NCI-H2227 (cell line): ENCODE measurements around the gene CDO1.

ENCODE experiments used
- DNase-seq: peaks from one replicate; lab custom pipeline; 2025; ENCODE audit not compliant: unreplicated experiment; lab: John Stamatoyannopoulos, UW

Gene CDO1

DNA sequence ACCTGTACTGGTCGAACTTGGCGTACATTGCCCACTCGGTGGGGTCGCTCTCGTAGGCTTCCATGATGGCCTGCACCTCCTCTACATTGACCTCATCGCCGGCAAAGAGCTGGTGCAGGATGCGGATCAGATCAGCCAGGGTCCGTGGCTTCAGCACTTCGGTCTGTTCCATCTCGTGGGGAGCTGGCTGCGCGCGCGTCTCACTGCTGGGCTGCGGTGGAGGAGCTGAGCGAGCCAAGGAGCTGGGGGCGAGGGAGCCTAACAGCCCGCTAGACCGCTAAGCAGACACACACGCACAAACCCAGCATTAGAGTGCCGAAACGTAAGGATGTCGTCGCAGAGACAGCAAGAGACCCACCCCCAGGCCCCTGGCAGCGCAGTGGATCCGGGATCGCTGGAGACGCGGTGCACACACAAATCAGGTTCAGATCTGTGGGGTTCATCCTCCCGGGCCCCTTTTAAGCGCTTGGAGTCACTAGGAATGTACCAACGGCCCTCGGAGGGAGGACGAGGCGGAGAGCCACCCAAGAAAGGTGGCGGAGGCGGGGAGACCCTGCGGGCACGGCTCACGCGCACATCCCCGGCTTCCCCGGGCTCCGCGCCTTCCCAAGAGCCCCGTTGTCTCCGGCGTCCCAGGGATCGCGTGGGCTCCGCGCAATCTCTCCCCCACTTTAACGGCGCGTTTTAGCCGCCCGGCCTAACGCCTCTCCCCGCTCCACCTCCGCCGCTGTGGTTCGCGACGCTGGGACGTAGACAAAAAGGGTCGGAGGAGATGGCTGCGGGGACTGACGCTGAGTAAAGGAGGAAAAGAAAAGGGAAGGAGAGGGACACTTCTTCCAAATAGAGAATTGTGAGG lies at the start of gene CDO1:
TSS of gene CDO1 (minus strand) at position 434 of the 856 bp plus-strand sequence. CDS start at position 172, 262 bp downstream.
- peak; percentile 90 for DNase-seq

DNA sequence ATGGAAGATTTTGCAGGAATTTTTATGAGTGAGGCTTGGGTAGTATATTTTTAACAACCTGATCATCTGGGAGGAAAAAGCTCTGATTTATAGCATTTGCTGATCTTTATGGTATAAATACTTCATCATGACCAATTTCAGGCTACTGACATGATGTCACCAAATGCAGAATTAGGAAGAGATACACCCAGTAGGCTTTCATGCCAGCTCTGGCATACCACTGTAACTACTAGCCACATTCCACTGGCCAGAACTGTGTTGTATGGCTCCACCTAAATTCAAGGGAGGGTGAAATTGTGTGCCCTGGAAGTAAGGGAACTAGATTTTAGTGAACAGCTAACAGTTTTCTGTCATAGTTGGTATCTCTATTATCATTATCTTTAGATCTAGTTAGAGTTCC lies 42.9 kb upstream of the CDO1 start:
- DNase-seq: no peak

DNA sequence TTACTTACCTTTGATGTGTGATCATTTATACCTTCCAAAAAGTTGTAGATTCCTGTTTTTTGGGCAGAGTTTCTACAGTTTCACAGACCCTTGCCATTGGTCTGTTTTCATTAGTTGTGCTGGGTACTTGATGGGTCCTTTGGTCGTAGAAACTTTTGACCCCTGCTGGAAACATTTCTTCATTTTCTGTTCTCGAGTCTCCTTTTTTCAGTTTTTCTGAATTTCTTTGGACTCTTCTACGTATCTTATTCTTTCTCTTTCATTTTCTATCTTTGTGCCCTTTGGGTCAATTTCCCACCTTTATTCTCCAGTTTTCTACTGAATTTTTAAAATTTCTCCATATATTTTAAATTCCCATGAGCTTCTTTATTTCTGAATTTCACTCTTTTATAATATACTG lies 41.9 kb upstream of the CDO1 start:
- no peak for DNase-seq

DNA sequence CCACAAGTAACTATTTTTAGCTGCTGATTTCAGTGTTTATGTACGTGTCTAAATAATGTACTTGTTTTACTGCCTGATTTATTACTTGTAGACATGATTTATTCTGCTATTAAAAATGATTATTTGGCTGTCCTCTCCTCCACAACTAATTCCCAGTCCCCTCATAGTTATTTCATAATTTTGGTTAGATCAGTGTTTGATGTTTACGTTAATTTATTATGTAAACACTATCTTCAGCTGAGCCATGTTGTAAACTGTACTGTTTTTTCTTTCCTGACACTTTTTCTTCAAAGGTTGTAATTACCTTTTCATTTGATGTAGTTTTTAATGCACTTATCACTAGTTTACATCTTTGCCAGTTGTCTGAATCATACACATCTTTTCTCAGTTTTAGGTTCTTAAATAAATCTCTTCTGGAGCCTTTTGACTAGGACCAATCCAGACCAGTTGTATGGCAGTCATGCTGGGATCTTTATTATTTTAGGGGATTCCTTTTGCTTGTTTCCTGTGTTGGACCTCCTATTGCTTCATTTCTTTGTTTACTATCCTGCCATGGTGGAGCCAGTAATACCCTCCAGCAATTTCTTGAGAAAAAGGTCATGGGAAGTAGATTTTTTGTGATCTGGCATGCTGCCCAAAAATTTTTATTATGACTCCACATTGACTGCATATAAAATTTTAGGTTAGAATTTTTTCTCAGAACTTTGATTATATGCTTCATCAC lies 41.3 kb upstream of the CDO1 start:
- DNase-seq: peak; percentile 24

DNA sequence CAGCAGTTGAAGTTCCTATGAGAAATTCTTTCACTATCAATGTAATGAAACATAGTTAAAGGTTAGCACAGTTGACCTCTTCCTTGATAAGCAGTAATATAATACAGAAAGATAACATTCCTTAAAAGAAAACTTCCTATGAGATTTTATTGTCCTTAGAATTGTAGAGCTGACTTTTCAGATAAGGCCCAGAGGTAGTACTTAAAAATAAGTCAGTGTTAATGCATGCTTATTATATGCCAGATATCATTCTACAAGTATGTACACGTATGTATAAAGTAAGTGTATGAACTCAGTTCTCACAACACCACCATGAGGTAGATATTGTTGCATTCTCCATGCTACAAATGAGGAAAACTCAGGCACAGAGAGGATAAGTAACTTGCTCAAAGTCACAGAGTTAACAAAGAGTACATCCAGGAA lies 40.6 kb upstream of the CDO1 start:
- no peak for DNase-seq

DNA sequence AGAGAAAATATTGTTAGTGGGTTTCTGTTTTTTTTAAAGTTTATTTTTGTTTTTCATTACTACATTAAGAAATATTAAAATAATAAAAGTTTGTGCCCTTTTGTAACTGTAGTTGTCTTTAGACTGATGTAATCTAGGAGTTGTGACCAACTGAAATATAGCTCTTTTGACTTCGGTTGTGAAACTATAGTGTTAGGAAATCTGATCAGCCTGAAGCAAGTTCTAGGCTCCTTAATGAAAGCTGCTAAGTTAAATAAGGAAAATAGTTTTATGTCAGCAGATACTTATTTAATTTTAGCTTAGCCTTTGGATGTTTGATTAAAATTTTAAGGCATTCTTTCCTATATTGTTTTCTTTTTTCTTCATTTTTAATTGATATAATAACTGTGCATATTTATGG lies 39.5 kb upstream of the CDO1 start:
- DNase-seq: no peak

DNA sequence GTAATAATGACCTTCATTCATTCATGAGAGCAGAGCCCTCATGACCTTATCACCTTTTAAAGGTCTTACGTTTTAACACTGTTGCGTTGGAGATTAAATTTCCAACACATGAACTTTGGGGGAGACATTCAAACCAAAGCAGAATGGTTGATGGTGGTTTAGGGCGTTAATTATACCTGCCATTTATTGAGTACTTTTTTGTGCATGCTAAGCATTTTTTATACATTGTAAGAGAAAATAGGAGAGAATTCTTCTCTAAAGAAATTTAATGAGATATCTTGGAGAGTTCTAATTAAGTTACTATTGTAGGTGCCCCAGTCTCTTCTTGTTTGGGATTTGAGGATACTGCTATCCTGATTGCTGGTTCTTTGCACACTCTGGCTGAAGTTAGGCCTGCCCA lies 37.7 kb upstream of the CDO1 start:
- no peak for DNase-seq

DNA sequence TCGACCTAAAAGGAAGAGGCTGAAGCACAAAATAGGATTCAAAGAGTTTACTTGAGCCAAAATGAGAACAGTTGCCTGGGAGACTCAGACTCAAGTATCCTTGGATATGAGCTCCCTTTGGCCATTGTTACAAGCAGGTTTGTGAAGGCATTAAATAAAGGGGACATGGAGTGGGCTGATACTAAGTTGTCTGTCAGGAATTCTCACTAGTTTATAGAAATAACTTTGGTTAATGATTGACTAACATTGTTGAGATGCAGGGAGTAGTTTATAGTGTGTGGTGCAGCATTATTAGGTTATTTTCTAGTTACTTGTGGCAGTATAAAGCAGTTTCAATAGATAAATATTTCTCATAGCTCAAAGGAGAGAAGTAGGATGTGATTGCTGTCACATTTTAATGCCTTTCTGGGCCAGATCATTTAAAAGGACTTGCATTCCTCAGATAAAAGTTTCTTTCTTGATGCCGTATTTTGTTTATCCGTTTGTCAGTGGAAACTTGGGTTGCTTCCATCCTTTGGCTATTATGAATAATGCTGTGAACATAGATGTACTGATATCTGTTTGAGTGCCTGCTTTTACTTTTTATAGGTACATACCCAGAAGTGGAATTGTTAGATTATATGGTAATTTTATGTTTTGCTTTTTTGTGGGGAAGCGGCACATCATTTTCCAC lies 34.4 kb upstream of the CDO1 start:
- DNase-seq: no peak

DNA sequence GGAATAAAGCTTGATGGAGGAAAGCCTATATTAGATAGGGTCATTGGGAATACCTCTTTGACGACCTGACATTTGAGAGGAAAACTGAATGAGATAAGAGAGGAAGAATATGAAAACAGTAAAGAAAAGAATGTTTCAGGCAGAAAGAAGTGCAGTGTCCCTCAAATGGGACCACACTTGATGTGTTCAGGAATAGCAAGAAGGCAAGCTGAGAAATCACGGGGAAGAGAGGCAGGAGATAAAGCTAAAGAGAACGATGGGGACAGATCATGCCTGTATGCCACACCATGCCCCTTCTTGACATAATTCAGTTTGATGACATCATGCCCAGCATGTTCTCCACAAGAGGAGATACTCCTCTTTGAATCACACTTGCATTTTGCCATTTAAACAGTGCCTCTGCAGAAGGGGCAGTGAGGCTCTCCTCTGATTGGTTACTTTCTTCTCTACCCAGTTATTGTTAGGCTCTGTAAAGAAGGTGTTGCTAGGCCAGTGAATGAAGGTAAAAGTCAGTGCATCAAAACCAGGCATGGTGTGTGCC lies 32.9 kb upstream of the CDO1 start:
- DNase-seq: no peak

DNA sequence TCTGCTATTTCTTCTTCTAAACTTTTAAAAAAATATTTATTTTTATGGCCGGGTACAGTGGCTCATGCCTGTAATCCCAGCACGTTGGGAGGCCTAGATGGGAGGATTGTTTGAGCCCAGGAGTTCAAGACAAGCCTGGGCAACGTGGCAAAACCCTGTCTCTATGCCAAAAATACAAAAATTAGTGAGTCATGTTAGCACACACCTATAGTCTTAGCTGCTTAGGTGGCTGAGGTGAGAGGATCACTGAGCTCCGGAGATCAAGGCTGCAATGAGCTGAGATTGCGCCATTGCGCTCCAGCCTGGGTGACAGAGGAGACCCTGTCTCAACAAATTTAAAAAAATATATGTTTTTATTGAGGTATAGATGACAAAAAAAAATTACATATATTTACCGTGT lies 30.8 kb upstream of the CDO1 start:
- DNase-seq: no peak

DNA sequence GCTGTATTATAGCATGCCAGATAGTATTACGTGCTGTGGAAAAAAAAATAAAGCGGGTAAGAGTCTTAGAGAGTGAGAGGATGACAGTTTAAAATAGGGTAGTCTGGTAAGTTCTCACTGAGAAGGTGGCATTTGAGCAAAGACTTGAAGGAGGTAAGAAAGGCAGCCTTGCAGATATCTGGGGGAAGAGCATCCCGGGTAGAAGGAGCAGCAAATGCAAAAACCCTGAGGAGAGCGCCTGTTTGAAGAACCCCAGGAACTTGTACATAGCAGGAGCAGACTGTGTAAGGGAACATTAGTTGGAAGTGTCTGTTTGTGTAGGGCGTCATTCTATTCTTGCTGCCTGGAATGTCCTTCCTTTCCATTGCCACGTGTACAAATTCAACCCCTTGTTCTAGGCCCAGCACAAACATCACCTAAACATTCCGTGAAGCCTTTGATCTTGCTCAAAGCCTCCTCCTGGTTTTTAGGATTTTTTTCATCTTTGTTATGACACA lies 27.9 kb upstream of the CDO1 start:
- no peak for DNase-seq

DNA sequence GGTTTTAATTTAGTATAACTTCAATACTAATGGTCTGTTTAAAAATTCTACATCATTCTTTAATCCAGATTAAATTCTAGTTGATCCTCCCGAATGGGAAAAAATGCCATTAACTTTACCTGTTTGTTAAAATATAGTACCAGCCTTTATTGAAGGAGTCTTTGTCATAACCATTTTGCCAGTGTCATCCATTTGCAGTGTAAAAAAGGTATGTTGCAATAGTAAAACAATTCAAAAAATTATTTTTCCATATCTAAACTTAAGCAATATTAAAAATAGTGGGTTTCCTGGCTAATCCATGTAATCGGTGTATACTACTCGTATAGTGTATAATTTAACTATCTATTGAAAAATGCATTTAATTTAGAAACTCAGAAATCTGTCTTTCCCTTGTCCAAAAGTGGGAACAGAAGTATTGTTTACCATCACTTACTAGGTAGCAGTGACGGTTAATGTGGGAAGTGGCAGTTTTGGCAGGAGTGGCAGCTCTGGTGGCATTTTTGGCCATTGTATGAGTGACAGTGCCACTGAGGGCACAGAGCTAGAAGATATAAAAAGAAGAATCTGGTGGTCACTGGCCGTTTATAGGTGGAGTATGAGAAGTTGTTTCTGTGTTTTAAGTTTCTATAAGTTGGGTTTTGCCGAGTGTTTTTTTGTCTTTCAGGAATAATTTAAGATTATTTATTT lies 27.1 kb upstream of the CDO1 start:
- no peak for DNase-seq

DNA sequence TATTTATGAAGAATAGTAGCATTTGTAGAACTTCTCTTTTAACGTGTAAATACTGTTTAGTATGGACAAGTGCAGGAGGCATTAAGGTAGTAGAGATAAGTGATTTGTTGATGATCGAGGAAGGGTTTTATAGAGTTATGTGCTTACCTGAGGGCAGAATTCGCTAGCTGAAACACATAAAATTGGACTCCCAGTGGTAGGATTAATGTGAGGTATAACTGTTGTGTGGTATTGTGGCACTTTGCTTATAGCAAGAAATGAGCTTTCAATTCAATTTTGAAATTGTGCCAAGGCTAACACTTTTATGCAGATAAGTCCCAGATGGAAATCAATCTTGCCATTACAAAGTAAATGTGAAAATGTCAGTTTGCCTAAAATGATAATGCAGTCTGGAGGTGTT lies 26.5 kb upstream of the CDO1 start:
- DNase-seq: no peak

DNA sequence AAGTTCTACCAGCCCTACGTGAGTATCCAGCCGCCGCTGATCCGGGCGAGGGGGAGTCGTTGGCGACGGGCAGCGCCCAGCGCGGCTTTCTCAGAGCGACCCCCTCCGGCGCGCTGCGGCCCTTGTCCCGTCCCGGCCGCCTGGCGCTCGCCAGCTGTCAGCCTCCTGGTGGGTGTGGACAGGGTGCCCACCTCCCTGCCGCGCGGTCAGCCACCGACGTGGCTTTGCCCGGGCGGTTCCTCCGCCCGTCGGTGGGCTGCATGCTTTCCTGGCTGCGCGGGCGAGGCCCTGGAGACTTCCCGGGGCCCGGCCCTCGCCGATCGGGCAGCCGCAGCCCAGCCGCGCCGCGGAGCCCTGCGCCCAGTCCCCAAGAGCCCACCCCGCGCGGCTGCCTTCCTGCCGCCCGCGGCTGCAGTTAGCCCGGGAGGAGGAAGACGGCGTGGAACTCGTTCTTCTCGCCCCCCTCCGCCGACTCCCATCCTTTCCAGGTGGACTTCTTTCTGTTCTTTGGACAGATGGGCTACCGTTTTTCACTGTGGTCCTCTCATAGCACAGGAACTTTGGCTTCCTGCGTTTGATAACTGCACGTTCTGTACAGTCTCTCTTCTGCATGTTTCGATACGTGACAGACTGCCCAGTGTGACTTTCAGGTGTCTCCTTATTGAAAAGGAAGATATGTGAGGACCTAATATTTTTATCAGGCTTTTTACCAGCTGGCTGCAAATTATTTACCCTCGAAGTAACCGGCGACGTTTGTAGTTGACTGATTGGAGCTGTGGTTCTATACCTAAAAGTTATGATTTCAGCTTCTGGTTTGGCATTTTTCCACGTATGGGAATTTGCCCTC lies 25.9 kb upstream of the CDO1 start:
- DNase-seq: peak; percentile 65

DNA sequence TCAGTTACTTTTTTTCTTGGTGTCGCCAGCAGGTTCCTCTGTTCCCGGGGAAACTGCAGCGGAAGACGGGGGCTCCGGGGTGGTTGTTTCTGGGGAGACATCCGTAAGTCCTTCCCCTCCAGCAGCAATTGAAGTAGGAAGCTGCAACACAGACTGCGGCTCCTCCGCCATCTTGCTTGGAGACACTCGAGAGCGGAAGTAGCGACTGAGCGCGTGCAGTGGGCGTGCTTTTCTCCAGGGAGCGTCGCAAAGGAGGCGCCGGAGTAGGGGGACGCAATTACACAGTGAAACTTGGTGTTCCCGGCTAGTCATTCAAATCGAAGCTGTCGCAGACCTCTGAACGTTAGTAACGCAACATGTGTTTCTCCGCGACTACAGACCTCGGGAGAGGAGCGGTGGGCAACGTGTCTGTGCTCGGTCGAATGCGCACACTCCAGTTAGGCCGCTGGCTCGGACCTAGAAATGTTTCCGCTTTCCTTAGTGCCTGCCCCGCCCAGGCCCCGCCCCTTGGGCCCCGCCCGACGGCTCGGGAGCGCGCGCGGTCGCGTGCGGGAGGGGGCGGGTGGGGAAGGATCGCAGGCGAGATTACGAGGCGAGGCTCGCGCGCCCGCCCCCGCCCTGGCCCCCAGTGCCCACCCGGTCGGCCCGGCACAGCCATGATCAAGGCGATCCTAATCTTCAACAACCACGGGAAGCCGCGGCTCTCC lies 25.1 kb upstream of the CDO1 start, which contains the start of the genes AP3S1 and ATG12:
TSS of gene AP3S1 (plus strand) at position 554 of the 707 bp plus-strand sequence. CDS start at position 657, 103 bp downstream.
TSS of gene ATG12 (minus strand) at position 184 of the 707 bp plus-strand sequence. CDS start at position 171, 13 bp downstream.
- peak; percentile 92 for DNase-seq

DNA sequence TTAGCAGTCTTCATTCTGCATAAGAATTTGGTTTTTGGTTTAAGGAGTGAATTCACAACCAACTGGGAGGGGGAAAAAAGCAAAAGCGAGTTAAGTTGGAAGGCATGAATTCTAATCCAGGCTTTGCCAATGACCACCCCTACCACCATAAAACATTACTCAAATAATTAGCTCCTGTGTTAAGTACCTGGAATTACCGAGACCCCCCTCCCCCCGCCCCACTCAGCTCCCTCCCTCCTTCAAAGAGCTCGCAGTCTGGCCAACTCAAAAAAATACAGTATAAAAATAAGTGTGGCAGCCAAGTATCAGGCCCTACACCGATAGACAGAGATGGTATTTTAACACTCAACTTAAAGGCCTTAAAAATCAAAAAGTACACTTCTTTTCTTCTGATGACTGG lies 24.4 kb upstream of the CDO1 start:
- DNase-seq: no peak

DNA sequence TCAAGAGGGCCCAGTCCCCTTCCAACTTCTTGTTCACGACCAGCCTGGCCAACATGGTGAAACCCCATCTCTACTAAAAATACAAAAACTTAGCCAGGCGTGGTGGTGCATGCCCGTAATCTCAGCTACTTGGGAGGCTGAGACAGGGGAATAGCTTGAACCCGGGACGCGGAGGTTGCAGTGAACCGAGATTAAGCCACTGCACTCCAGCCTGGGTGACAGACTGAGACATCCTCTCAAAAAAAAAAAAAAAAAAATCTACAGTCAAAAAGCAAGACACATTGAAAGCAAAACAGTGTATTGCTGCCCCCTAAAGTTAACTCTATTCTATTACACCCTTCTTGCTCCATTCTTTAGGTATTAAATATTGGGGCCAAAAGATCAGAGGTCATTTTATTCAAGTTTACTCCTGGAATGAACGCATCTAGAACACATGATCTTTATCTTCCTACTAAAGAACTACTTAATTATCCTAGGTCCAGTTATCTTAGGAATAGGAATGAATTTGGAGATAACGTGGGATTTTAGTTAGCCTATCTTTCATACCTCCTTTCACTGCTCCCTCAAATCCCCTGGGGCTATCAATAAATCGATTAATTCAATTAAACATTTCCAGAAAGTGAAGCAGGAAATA lies 22.5 kb upstream of the CDO1 start:
- peak; percentile 41 for DNase-seq

DNA sequence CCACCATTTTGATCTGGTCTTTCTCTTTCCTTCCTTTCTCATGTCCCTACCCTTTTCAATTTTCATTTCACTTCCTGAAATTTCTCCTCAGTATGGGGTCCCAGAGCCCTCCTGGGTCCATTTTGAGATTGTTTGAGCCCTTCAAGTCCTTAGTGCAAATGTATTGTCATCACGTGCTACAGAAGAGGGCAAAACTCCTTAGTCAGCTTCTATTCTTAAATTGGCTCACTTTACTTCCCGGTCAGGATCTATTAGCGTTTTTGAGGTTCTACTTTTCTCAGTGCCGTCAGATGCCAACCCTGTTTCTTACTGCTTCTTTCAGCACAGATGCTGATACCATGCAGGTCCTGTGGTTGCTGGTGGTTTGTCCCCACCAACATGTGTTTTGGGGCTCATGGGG lies 19.0 kb upstream of the CDO1 start:
- no peak for DNase-seq
